Frontal cortex (tissue), 4 donors: ENCODE measurements around the gene SLC10A7. TPM values are rescaled to one million over a fixed set of nuclear protein-coding genes. Genes with fewer than 3 reads are reported as not detected.

Experiments used
- DNase-seq, 2 donors: peaks; one replicate each; pipeline ENCODE4 v3.0.0; 2012; ENCODE audit warnings: low spot score in 2 of 2
- FAIRE-seq: peaks from 2 replicates; lab custom pipeline; 2012; peaks lifted over from hg19 to GRCh38; lab: Jason Lieb, UNC
- small RNA-seq: library from RNA; depleted of rRNA; stranded (forward); fragments of <200 nt; gene quantifications from one replicate; pipeline ENCODE3, GENCODE V24; 2014
- total RNA-seq: library from RNA; depleted of rRNA; stranded (reverse); fragments of >200 nt; gene quantifications from one replicate; pipeline ENCODE4 v1.2.3, GENCODE V29; 2014
- donor health status: control.
- donor health status: control.
- donor health status: control.

The SLC10A7 gene
- total RNA-seq, 1 donor from 2014 or later = 10.2 TPM

DNA sequence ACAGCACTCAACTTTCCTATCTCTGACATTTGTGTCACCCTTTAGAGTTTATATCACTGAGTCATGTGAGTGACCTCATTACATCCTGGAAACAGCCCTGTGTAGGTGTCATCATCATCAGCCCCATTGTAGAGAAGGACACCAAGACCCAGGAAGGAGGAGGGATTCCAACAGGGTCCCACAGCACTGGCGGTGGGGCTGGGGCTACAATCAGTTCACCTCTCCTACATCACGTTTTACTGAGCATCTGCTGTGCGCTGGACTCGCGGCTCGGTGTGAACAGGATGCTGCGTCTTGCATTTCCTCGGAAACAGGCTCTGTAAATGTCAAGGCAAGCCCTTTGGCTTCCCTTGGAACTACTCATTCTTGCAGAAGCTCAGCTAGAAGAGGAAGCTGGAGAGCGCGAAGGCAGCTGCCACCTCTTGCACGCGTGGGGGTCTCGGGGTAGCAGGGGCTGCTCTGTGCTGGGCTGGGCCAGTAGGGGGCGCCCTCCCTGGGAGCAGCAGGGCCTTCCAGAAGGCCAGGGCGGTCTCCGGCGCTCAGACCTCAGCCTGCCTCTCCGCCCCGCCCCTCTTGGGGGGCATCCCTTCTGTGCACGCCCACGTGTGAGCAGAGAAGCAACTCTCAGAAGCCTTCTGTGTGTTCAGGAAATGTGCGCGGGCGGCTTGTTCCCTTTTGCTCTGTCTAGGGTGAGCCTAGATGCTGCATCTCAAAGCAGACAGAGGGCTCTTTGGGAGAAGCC lies 278.4 kb downstream of the SLC10A7 start:
- FAIRE-seq = no peak

GRCh38 chr4:146238107-146238506 lies 283.6 kb downstream of the SLC10A7 start:
- FAIRE-seq = no peak

More for the DNA sequence above, 278.4 kb downstream of the SLC10A7 start:
- no peak for DNase-seq

GRCh38 chr4:146237092-146237491 lies 284.6 kb downstream of the SLC10A7 start:
- FAIRE-seq (no peak), DNase-seq (no peak)

More at GRCh38 chr4:146238107-146238506, 283.6 kb downstream of the SLC10A7 start:
- DNase-seq = no peak

GRCh38 chr4:146236216-146236615 lies 285.5 kb downstream of the SLC10A7 start:
- no peak for FAIRE-seq

GRCh38 chr4:146235654-146236177 lies 286.0 kb downstream of the SLC10A7 start:
- FAIRE-seq = no peak

More at GRCh38 chr4:146236216-146236615, 285.5 kb downstream of the SLC10A7 start:
- no peak for DNase-seq

DNA sequence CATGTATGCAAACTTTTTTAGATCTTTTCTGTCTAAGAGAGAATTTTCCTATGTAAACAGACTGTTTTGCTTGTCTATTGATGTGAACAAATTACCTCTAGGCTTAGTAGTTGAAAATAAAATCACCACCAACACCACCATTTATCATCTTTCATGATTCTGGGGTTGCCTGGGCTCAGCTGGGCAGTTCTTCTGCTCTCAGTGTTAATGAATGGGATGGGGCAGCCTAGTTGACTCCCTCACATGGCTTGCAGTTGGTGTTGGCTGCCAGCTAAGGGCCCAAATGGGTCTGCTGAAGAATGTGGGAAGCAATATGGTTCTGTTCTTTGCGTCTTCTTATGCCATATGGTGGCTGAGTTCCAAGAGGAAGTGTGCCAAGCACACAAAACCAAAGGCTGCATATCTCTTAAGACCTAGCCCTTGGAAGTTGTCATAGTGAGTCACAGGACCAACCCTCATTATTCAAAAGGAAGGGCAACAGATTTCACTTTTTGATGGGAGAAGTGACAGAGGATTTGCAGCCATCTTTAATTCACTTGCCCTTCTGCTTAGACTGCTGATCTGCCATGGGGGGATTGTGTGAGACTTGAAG lies 289.5 kb downstream of the SLC10A7 start:
- FAIRE-seq (no peak), DNase-seq (no peak)

More at GRCh38 chr4:146235654-146236177, 286.0 kb downstream of the SLC10A7 start:
- DNase-seq = no peak

- FAIRE-seq (no peak), DNase-seq (no peak)
Observed at GRCh38 chr4:146229406-146229805, 292.3 kb downstream of the SLC10A7 start.

DNA sequence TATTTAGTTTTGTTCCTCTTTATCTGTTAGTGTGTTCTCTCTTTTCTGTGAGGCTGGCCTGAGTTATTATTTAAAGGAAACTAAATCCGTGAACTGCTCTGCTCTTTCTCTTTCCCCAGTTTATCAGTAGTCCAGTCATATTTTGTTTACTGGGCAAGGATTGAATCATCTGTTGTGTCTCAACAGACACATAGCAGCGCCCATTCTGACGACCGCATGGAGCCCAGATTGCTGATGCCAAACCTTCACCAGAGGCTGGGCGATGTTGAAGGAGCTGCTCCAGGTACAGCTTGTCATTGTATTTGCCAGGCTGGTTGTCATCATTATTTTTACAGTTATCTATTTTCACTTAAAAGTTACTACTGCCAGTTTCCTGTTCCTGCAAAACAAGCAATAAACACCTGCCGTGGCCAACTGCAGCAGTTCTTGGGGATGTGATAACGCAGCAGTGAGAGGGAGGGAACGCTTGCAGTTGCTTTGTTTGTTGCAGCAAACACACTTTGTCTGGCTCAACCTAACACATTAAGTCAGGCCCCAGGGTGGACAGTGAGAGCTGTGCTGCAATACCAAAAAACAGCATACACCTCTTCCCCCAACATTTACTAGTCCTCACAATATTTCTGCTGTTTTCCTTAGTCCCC lies 297.3 kb downstream of the SLC10A7 start:
- no peak for DNase-seq
- no peak for FAIRE-seq

GRCh38 chr4:146222313-146222712 lies 299.4 kb downstream of the SLC10A7 start:
- no peak for FAIRE-seq
- DNase-seq = no peak

- FAIRE-seq = no peak
- DNase-seq = no peak
Observed at GRCh38 chr4:146214238-146214637, 307.5 kb downstream of the SLC10A7 start, which contains the start of gene REELD1. REELD1 (plus strand) TSS chr4:146214538; CDS start chr4:146216953, 2,415 bp downstream.

- DNase-seq (no peak), FAIRE-seq (no peak)
Observed at GRCh38 chr4:146212781-146213180, 309.0 kb downstream of the SLC10A7 start.

DNA sequence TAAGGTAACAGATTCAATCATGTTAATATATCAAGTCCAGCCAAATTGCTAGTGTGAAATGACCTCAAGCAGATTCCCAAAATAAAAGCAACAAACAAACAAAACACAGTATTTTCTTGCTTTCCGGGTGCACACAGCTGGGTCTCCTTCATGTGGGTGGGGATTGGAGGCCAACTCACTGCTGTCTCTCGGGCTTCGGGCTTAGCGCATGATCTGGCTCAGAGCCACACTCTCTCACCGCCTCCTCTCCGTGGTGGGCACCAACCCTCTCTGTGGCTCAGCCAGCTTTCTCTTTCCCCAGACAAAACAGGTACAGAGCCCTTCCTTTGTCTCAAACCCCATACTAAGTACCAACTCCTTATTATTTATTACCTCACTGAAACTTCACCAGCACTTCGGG lies 310.3 kb downstream of the SLC10A7 start:
- DNase-seq (peak in 1 of 2 donors; percentile 10), FAIRE-seq (no peak)

DNA sequence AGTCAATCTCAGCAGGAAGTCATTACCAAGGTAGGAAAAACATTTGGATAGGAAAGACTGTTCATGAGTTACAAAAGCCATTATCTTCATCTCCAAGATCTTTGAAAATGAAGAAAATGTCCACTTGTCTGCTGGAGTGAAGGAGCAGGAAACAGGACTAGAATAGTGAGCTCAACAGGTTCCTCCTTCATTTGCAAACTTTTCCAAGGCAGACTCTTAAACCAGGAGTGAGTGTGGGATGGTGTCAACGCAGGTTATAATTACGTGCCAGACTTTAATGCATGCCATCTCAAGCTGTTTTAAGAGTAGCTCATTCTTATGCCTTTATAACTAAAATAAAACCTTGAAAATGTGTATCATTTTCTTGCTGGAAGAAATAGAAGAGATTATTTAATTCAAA lies 310.9 kb downstream of the SLC10A7 start:
- FAIRE-seq (no peak), DNase-seq (no peak)

DNA sequence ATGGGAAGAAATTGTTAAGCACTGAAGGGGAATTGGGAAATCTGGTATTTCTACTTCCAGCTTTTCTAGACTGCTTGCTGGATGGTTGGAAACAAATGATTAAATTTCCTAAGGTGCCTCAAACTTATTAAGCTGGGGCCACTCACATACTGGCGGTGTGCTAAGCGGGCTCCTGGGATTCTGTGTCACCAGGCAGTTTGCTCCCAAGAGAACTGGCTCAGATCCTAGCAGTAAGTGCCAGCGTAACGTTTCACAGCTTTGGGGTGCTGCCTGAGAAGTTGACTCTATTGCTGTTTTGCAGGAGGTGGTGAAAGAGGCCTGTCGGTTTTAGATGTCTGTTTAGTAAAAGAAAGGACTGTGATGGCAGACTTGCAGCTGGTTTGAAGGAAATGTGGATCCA lies 314.3 kb downstream of the SLC10A7 start:
- DNase-seq (no peak), FAIRE-seq (no peak)

Small RNA genes within 50 kb of the gene (small RNA-seq; reads per million reads assigned to genes)
- not detected for gene MIR7849

Other genes starting within 250 kb of the SLC10A7 start
- gene POU4F2, start 117.0 kb upstream of the SLC10A7 start, total RNA-seq = not detected